CD8-positive, alpha-beta memory T cell (primary cell): ENCODE data around the gene HACL1. TPM values are rescaled to one million over a fixed set of nuclear protein-coding genes. Genes with fewer than 3 reads are reported as not detected.
A peak's percentile ranks its signal among the peaks of the same experiment; 100 is the strongest.

Experiments used
- CTCF ChIA-PET: fragments of 350-600 bp; sonication (Branson Sonifier 250); formaldehyde crosslinking; loops from one replicate; lab custom pipeline; 2021; ENCODE audit warnings: antibody characterized with exemption; lab: Charles Lee
- POLR2A ChIA-PET: fragments of 350-600 bp; sonication (Branson Sonifier 250); formaldehyde crosslinking; loops from one replicate; lab custom pipeline; 2021; ENCODE audit warnings: antibody characterized with exemption; lab: Charles Lee
- DNase-seq, 5 donors: peaks; one replicate each; pipeline versions ENCODE4 v3.0.0 to v3.0.0-alpha.2; 2020 to 2022; ENCODE audit warnings: mixed read lengths in 1 of 5
- H3K27ac ChIP-seq: one replicate; pipeline ENCODE4 v1.7.0; 2013; ENCODE audit warnings: low read depth, mild to moderate bottlenecking, low read length, moderate library complexity
- H3K27me3 ChIP-seq: 2 replicates; pipeline ENCODE4 v1.7.0; 2013; ENCODE audit warnings: low read length, mild to moderate bottlenecking; ENCODE audit not compliant: insufficient read depth, poor library complexity, severe bottlenecking
- H3K36me3 ChIP-seq: 2 replicates; pipeline ENCODE4 v1.7.0; 2013; ENCODE audit warnings: mild to moderate bottlenecking, low read length, moderate library complexity; ENCODE audit not compliant: insufficient read depth
- H3K4me1 ChIP-seq: 2 replicates; pipeline ENCODE4 v1.7.0; 2013; ENCODE audit warnings: mild to moderate bottlenecking, low read length, moderate library complexity; ENCODE audit not compliant: insufficient read depth
- H3K4me3 ChIP-seq: 2 replicates; pipeline ENCODE4 v1.7.0; 2013; ENCODE audit warnings: mild to moderate bottlenecking, low read length
- H3K9me3 ChIP-seq: 2 replicates; pipeline ENCODE4 v1.7.0; 2013; ENCODE audit warnings: mild to moderate bottlenecking, low read length
- H3K27ac Mint-ChIP-seq, 8 donors: one replicate each; pipeline ENCODE4 v1.8.0; 2020 to 2021; ENCODE audit warnings: mixed read lengths in 8 of 8, mild to moderate bottlenecking in 6 of 8, inconsistent platforms in 3 of 8, moderate library complexity in 3 of 8
- H3K27me3 Mint-ChIP-seq, 2 donors: one replicate each; pipeline ENCODE4 v1.8.0; 2020 to 2021; ENCODE audit warnings: mixed read lengths in 2 of 2, mild to moderate bottlenecking in 1 of 2, moderate library complexity in 1 of 2
- H3K36me3 Mint-ChIP-seq, 3 donors: one replicate each; pipeline ENCODE4 v1.8.0; 2020 to 2021; ENCODE audit warnings: mixed read lengths in 3 of 3, inconsistent platforms in 1 of 3, mild to moderate bottlenecking in 1 of 3
- H3K4me1 Mint-ChIP-seq, 3 donors: one replicate each; pipeline ENCODE4 v1.8.0; 2020 to 2021; ENCODE audit warnings: mixed read lengths in 3 of 3, inconsistent platforms in 1 of 3, mild to moderate bottlenecking in 1 of 3
- H3K4me3 Mint-ChIP-seq, 7 donors: one replicate each; pipeline ENCODE4 v1.8.0; 2020 to 2021; ENCODE audit warnings: mixed read lengths in 7 of 7, mild to moderate bottlenecking in 6 of 7, moderate library complexity in 4 of 7, inconsistent platforms in 2 of 7
- H3K9me3 Mint-ChIP-seq, 5 donors: one replicate each; pipeline ENCODE4 v1.8.0; 2020 to 2022; ENCODE audit warnings: mixed read lengths in 5 of 5, mild to moderate bottlenecking in 3 of 5, moderate library complexity in 2 of 5, inconsistent platforms in 1 of 5
- polyA plus RNA-seq: library from polyadenylated mRNA; unstranded; fragments of 300-500 nt; fragmentation: Illumina TruSeq; gene quantifications from one replicate; pipeline ENCODE4 v1.2.3, GENCODE V29; 2021
- total RNA-seq, 2 experiments: library from RNA; stranded (reverse); gene quantifications; one replicate each; pipeline ENCODE4 v1.2.3, GENCODE V29; 2021

HACL1 gene
- total and polyA plus RNA-seq, 3 experiments from 2014 or later = 34.6 to 37.7 (median 35.0) TPM

- Histone ChIP-seq H3K9me3 (no peaks in the 10 kb centered on the region), H3K4me3 (no peak overlapping the region), H3K4me1 (peaks cover 21% of the 10 kb centered on the region), H3K27me3 (no peaks in the 10 kb centered on the region), H3K36me3 (no peaks in the 10 kb centered on the region), H3K27ac (no peak overlapping the region)
- Mint-ChIP-seq H3K9me3 (no peaks in the 10 kb centered on the region), H3K27me3 (no peaks in the 10 kb centered on the region), H3K4me3 (no peak overlapping the region), H3K27ac (peak overlapping the region in 1 of 8 donors; percentile 46), H3K36me3 (peaks cover 0 to 11% (median 6%) of the 10 kb centered on the region in 3 donors), H3K4me1 (peaks cover 33 to 61% (median 56%) of the 10 kb centered on the region in 3 donors)
- POLR2A ChIA-PET = no interaction called here
- DNase-seq = no peak
- CTCF ChIA-PET = interaction anchor here (2.0 kb wide), 1 partner anchor 7 kb away, joined by 7 read pairs; no protein-coding TSS in a partner anchor
Measured at GRCh38 chr3:15633766-15634598, 32.6 kb upstream of the HACL1 start.

DNA sequence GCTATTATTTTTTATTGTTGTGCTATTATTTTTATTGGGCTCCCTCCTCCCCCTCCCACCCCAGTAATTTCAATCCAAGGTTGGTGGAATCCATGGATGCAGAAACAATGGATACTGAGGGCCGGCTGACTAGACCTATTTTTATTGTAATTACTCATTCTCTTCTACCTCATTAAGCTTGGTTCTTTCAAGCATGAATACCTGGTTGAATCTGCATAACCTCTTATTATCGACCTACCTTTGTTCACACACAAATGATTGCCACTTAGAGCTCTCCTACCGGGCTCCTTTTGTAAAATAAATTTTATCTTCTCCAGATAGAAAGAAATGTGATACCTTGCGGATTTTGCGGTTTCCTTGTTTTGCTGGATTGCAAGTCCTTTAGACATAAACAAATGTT, 31.8 kb upstream of the HACL1 start:
- H3K4me3 Mint-ChIP-seq = no peak overlapping the region
- no peaks in the 10 kb centered on the region for H3K27me3 ChIP-seq
- no peak overlapping the region for H3K27ac Mint-ChIP-seq
- CTCF ChIA-PET = no interaction called here
- H3K4me1 Mint-ChIP-seq = peaks cover 33 to 56% (median 53%) of the 10 kb centered on the region in 3 donors
- H3K4me1 ChIP-seq = peaks cover 21% of the 10 kb centered on the region
- DNase-seq = no peak
- no peaks in the 10 kb centered on the region for H3K36me3 ChIP-seq
- H3K36me3 Mint-ChIP-seq = peaks cover 0 to 9% (median 6%) of the 10 kb centered on the region in 3 donors
- POLR2A ChIA-PET = no interaction called here
- no peak overlapping the region for H3K4me3 ChIP-seq
- no peaks in the 10 kb centered on the region for H3K27me3 Mint-ChIP-seq
- H3K9me3 Mint-ChIP-seq = no peaks in the 10 kb centered on the region
- H3K9me3 ChIP-seq = no peaks in the 10 kb centered on the region
- no peak overlapping the region for H3K27ac ChIP-seq

DNA sequence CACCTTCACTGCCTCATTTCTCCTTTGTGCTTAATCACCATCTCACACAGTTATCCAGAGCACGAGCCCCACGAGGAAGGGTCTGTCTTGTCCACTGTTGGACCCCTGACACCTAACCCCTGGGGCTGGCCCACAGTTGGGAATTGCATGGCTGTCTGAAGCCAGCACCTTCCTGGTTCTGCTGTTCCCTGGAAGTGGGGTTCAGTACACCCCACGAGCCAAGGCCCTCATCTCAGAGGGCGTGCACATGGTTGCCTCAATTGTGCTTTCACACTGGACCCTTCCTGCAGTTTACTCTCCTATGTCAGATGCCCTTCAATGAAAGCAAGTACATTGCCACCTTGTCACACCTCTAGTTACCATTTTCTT, 30.8 kb upstream of the HACL1 start:
- Mint-ChIP-seq H3K27me3 (no peaks in the 10 kb centered on the region), H3K36me3 (peaks cover 0 to 8% (median 8%) of the 10 kb centered on the region in 3 donors), H3K9me3 (no peaks in the 10 kb centered on the region), H3K27ac (peak overlapping the region in 2 of 8 donors; percentile 18 to 64), H3K4me1 (peaks cover 25 to 47% (median 47%) of the 10 kb centered on the region in 3 donors), H3K4me3 (no peak overlapping the region)
- Histone ChIP-seq H3K4me1 (peaks cover 21% of the 10 kb centered on the region), H3K9me3 (no peaks in the 10 kb centered on the region), H3K27ac (no peak overlapping the region), H3K27me3 (no peaks in the 10 kb centered on the region), H3K36me3 (no peaks in the 10 kb centered on the region), H3K4me3 (no peak overlapping the region)
- no peak for DNase-seq
- CTCF ChIA-PET = no interaction called here
- POLR2A ChIA-PET = no interaction called here

DNA sequence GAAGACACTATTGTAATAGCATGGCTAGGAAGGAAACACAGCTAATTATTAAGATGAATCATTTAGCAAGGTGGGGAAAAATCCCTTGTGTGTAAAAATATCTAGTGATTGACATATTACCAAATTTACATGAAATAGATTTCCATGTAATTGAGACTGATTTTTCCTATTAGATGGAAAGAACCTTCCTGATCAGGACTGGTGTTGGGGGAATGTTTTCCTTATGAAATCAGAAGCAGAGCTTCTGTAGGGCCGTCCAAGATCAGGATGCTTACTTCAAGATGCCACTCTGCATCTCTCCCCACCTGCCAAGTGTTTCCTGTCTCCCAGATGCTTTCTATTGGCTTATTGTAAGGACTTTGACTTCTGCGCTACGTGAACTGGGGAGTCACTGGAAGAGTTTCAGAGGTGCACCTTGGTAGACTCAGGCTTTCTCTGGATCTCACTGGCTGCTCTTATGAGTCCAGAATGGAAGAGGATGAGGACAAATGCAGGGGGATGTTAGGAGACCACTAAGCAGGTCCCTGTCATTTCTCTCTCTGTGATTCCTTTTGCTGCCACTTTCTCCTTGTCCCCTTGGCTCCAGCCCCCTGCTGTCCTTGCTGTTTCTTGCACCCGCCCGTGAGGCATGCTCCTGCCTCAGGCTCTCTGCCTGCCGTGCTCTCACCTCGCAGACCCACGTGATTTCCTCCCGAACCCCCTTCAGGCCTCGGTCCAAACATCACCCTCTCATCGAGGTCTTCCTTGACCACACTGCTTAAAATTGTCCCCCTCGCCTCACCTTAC, 30.2 kb upstream of the HACL1 start:
- Mint-ChIP-seq H3K36me3 (peaks cover 0 to 11% (median 6%) of the 10 kb centered on the region in 3 donors), H3K9me3 (no peaks in the 10 kb centered on the region), H3K27ac (peak overlapping the region in 2 of 8 donors; percentile 42 to 64), H3K4me3 (no peak overlapping the region), H3K27me3 (no peaks in the 10 kb centered on the region), H3K4me1 (peaks cover 23 to 42% (median 41%) of the 10 kb centered on the region in 3 donors)
- Histone ChIP-seq H3K9me3 (no peaks in the 10 kb centered on the region), H3K4me3 (no peak overlapping the region), H3K4me1 (peaks cover 16% of the 10 kb centered on the region), H3K27ac (no peak overlapping the region), H3K36me3 (no peaks in the 10 kb centered on the region), H3K27me3 (no peaks in the 10 kb centered on the region)
- CTCF ChIA-PET = interaction anchor here (1.1 to 1.6 kb wide), 2 partner anchors 10 to 39 kb away, joined by 3 read pairs; no protein-coding TSS in a partner anchor
- POLR2A ChIA-PET = no interaction called here
- no peak for DNase-seq

- Histone ChIP-seq H3K4me1 (peaks cover 9% of the 10 kb centered on the region), H3K36me3 (no peaks in the 10 kb centered on the region), H3K27ac (no peak overlapping the region), H3K27me3 (no peaks in the 10 kb centered on the region), H3K9me3 (no peaks in the 10 kb centered on the region), H3K4me3 (peak overlapping the region; percentile 7)
- H3K27me3 Mint-ChIP-seq = no peaks in the 10 kb centered on the region
- H3K36me3 Mint-ChIP-seq = peaks cover 0 to 12% (median 6%) of the 10 kb centered on the region in 3 donors
- H3K9me3 Mint-ChIP-seq = no peaks in the 10 kb centered on the region
- H3K4me3 Mint-ChIP-seq = peak overlapping the region in 4 of 7 donors; percentile 6 to 65 (median 38)
- peak overlapping the region in 6 of 8 donors; percentile 21 to 74 (median 60) for H3K27ac Mint-ChIP-seq
- CTCF ChIA-PET = interaction anchor here (0.8 to 2.4 kb wide), 11 partner anchors 11 to 183 kb away, joined by 3 to 13 read pairs (median 3); no protein-coding TSS in a partner anchor
- peaks cover 17 to 37% (median 36%) of the 10 kb centered on the region in 3 donors for H3K4me1 Mint-ChIP-seq
- no peak for DNase-seq
- POLR2A ChIA-PET = no interaction called here
Measured at GRCh38 chr3:15630646-15631350, 29.4 kb upstream of the HACL1 start.

GRCh38 chr3:15629860-15630597, 28.7 kb upstream of the HACL1 start:
- ChIA-PET CTCF (interaction anchor here (0.8 to 2.4 kb wide), 9 partner anchors 13 to 184 kb away, joined by 3 to 13 read pairs (median 3); no protein-coding TSS in a partner anchor), POLR2A (no interaction called here)
- Mint-ChIP-seq H3K27ac (peak overlapping the region in 4 of 8 donors; percentile 1 to 77 (median 47)), H3K27me3 (no peaks in the 10 kb centered on the region), H3K4me3 (peak overlapping the region in 6 of 7 donors; percentile 6 to 70 (median 34)), H3K9me3 (no peaks in the 10 kb centered on the region), H3K36me3 (peaks cover 0 to 12% (median 6%) of the 10 kb centered on the region in 3 donors), H3K4me1 (peaks cover 18 to 39% (median 33%) of the 10 kb centered on the region in 3 donors)
- Histone ChIP-seq H3K9me3 (no peaks in the 10 kb centered on the region), H3K4me1 (peaks cover 12% of the 10 kb centered on the region), H3K27me3 (no peaks in the 10 kb centered on the region), H3K4me3 (peak overlapping the region; percentile 7), H3K36me3 (no peaks in the 10 kb centered on the region), H3K27ac (no peak overlapping the region)
- peak; percentile 35 to 75 (median 52) for DNase-seq

GRCh38 chr3:15628967-15629366, 27.6 kb upstream of the HACL1 start:
- Mint-ChIP-seq H3K36me3 (peaks cover 2 to 14% (median 6%) of the 10 kb centered on the region in 3 donors), H3K27ac (no peak overlapping the region), H3K4me3 (no peak overlapping the region)

More at GRCh38 chr3:15628967-15629366, 27.6 kb upstream of the HACL1 start:
- Histone ChIP-seq H3K27ac (no peak overlapping the region), H3K27me3 (no peaks in the 10 kb centered on the region), H3K36me3 (no peaks in the 10 kb centered on the region), H3K9me3 (no peaks in the 10 kb centered on the region), H3K4me3 (no peak overlapping the region), H3K4me1 (peaks cover 22% of the 10 kb centered on the region)
- peaks cover 26 to 45% (median 38%) of the 10 kb centered on the region in 3 donors for H3K4me1 Mint-ChIP-seq
- no peaks in the 10 kb centered on the region for H3K27me3 Mint-ChIP-seq
- POLR2A ChIA-PET = no interaction called here
- no peak for DNase-seq
- CTCF ChIA-PET = interaction anchor here (2.4 kb wide), 1 partner anchor 38 kb away, joined by 13 read pairs; no protein-coding TSS in a partner anchor
- H3K9me3 Mint-ChIP-seq = peaks cover 0 to 2% (median 0%) of the 10 kb centered on the region in 5 donors
